K562 (cell line): ENCODE measurements around the gene OCA2. TPM values are rescaled to one million over a fixed set of nuclear protein-coding genes. Genes with fewer than 3 reads are reported as not detected.

Experiments
- ATAC-seq: fragments of 200-7000 bp; cut with Tn5 transposase; 3 replicates; pipeline ENCODE4 v1.9.1; 2020; ENCODE audit warnings: moderate library complexity
- BruUV-seq: library from RNA; stranded (reverse); fragments of 400-500 nt; replicated peaks from 2 replicates; lab custom pipeline; 2021; lab: Mats Ljungman, UMichigan
- CTCF ChIA-PET: fragments of 300-600 bp; formaldehyde crosslinking; extraction: SDS; loops from one replicate; lab custom pipeline; 2021; ENCODE audit warnings: low intra/inter-chr PET ratio; lab: Yijun Ruan, JAX
- POLR2A ChIA-PET: fragments of 300-600, 350-650 bp; sonication (Branson Sonifier 250); formaldehyde crosslinking; extraction: SDS; loops from one replicate; lab custom pipeline; 2021; ENCODE audit warnings: antibody characterized with exemption, inconsistent platforms; lab: Yijun Ruan, JAX
- DNase-seq, 4 experiments: peaks; one replicate each; pipeline versions ENCODE4 v3.0.0 to v3.0.0-alpha.2; 2011 to 2018; ENCODE audit warnings: low spot score in 3 of 4, mixed read lengths in 3 of 4; ENCODE audit errors: extremely low read depth in 1 of 4
- FAIRE-seq: peaks from 2 replicates; lab custom pipeline; 2011; peaks lifted over from hg19 to GRCh38; lab: Jason Lieb, UNC
- H2AFZ ChIP-seq: 2 replicates; pipeline ENCODE4 v1.6.0; 2011; ENCODE audit warnings: low read depth, low read length, control low read depth, inconsistent platforms
- H3K27ac ChIP-seq: fragments of 200-600 bp; 3 replicates; pipeline ENCODE4 v1.8.0; 2011; ENCODE audit warnings: low read depth, mild to moderate bottlenecking, control low read depth, inconsistent platforms, low read length, moderate library complexity, mixed read lengths; ENCODE audit errors: extremely low read depth
- H3K27me3 ChIP-seq, 2 experiments: fragments of 300-600 bp in 1 of 2; 2 replicates in 1 of 2; 3 replicates in 1 of 2; pipeline versions ENCODE4 v1.6.0 to v1.8.0; 2011; ENCODE audit warnings: inconsistent platforms in 2 of 2, low read length in 2 of 2, mild to moderate bottlenecking in 1 of 2, mixed read lengths in 1 of 2, moderate library complexity in 1 of 2; ENCODE audit not compliant: control insufficient read depth in 2 of 2, insufficient read depth in 2 of 2
- H3K36me3 ChIP-seq: fragments of 300-600 bp; 3 replicates; pipeline ENCODE4 v1.8.0; 2011; ENCODE audit warnings: mild to moderate bottlenecking, low read length, inconsistent platforms; ENCODE audit not compliant: control insufficient read depth, insufficient read depth
- H3K4me1 ChIP-seq, 2 experiments: fragments of 200-600 bp in 1 of 2; replicated peaks in 1 of 2; 2 replicates in 1 of 2; 3 replicates in 1 of 2; pipeline versions ENCODE4 v1.5.1 to v1.8.0; 2011; ENCODE audit warnings: inconsistent platforms in 2 of 2, low read length in 2 of 2, mild to moderate bottlenecking in 1 of 2, mixed read lengths in 1 of 2, moderate library complexity in 1 of 2; ENCODE audit not compliant: control insufficient read depth in 2 of 2, insufficient read depth in 2 of 2
- H3K4me2 ChIP-seq: 2 replicates; pipeline ENCODE4 v1.6.1; 2011; ENCODE audit warnings: low read length, control low read depth, inconsistent platforms, mixed read lengths; ENCODE audit not compliant: insufficient read depth
- H3K4me3 ChIP-seq: fragments of 200-600 bp; sonication (generic), shearing (Covaris generic); 2 replicates; pipeline ENCODE4 v1.5.1; 2016; ENCODE audit warnings: control low read depth, inconsistent platforms
- H3K79me2 ChIP-seq: fragments of 200-600 bp; 3 replicates; pipeline ENCODE4 v1.8.0; 2011; ENCODE audit warnings: low read length, inconsistent platforms; ENCODE audit not compliant: control insufficient read depth, insufficient read depth
- H3K9ac ChIP-seq, 2 experiments: 2 replicates each; pipeline versions ENCODE4 v1.6.0 to v1.6.1; 2011; ENCODE audit warnings: low read depth in 2 of 2, low read length in 2 of 2, control low read depth in 1 of 2, inconsistent platforms in 1 of 2, mild to moderate bottlenecking in 1 of 2, mixed read lengths in 1 of 2; ENCODE audit not compliant: insufficient read depth in 1 of 2
- H3K9me1 ChIP-seq: one replicate; pipeline ENCODE4 v1.6.0; 2011; ENCODE audit warnings: inconsistent platforms, mild to moderate bottlenecking, low read length, moderate library complexity; ENCODE audit not compliant: control insufficient read depth, insufficient read depth
- H3K9me3 ChIP-seq: replicated peaks from 2 replicates; pipeline ENCODE4 v1.5.1; 2011; ENCODE audit warnings: low read depth, low read length, inconsistent platforms; ENCODE audit not compliant: control insufficient read depth, insufficient read depth
- H4K20me1 ChIP-seq: replicated peaks from 2 replicates; pipeline ENCODE4 v1.6.1; 2011; ENCODE audit warnings: low read length, inconsistent platforms, mixed read lengths; ENCODE audit not compliant: control insufficient read depth, insufficient read depth
- BMI1 ChIP-seq: fragments of 150-350 bp; IDR thresholded peaks from 2 replicates; pipeline ENCODE4 v1.6.1; 2014; ENCODE audit warnings: low read length
- CREBBP ChIP-seq: IDR thresholded peaks from one replicate; pipeline ENCODE4 v1.6.1; 2012; ENCODE audit warnings: low read depth, mild to moderate bottlenecking, control low read depth, inconsistent platforms, low read length
- ELF4 ChIP-seq: fragments of 450-650 bp; formaldehyde crosslinking; IDR thresholded peaks from 2 replicates; pipeline ENCODE4 v1.4.0; 2022; ENCODE audit warnings: missing genetic modification characterization
- ETV6 ChIP-seq, 3 experiments: fragments of 150-350 bp in 1 of 3; sonication (generic) in 1 of 3; formaldehyde crosslinking in 1 of 3; IDR thresholded peaks; 2 replicates each; pipeline versions ENCODE4 v1.6.1 to v1.8.0; 2014 to 2022; ENCODE audit warnings: borderline replicate concordance in 2 of 3, low read depth in 2 of 3, antibody characterized with exemption in 1 of 3, low read length in 1 of 3, mild to moderate bottlenecking in 1 of 3, missing genetic modification reagents in 1 of 3
- FOXJ3 ChIP-seq: sonication (generic); formaldehyde crosslinking; IDR thresholded peaks from 2 replicates; pipeline ENCODE4 v1.4.0; 2020; ENCODE audit warnings: mild to moderate bottlenecking, missing genetic modification reagents
- GATAD2B ChIP-seq: fragments of 450-650 bp; IDR thresholded peaks from 2 replicates; pipeline ENCODE4 v1.6.1; 2017; ENCODE audit warnings: mild to moderate bottlenecking, borderline replicate concordance
- ILF3 ChIP-seq: fragments of 450-650 bp; IDR thresholded peaks from 2 replicates; pipeline ENCODE4 v1.6.1; 2018; ENCODE audit warnings: antibody characterized with exemption, mild to moderate bottlenecking, moderate library complexity, borderline replicate concordance
- NFATC3 ChIP-seq: fragments of 450-650 bp; IDR thresholded peaks from 2 replicates; pipeline ENCODE4 v1.6.1; 2017; ENCODE audit warnings: mild to moderate bottlenecking
- PCBP2 ChIP-seq: fragments of 200-400 bp; formaldehyde crosslinking; IDR thresholded peaks from 2 replicates; pipeline ENCODE4 v1.6.1; 2018; ENCODE audit warnings: low read length, low read depth, mild to moderate bottlenecking, moderate library complexity; ENCODE audit not compliant: poor library complexity, severe bottlenecking
- TCF3 ChIP-seq: sonication (generic); formaldehyde crosslinking; IDR thresholded peaks from 2 replicates; pipeline ENCODE4 v1.4.0; 2020; ENCODE audit warnings: mild to moderate bottlenecking, missing genetic modification reagents
- TEAD4 ChIP-seq, 2 experiments: sonication (generic) in 1 of 2; formaldehyde crosslinking in 1 of 2; IDR thresholded peaks; 2 replicates each; pipeline versions ENCODE4 v1.6.1 to v1.8.0; 2012 to 2022; ENCODE audit warnings: borderline replicate concordance in 1 of 2, inconsistent platforms in 1 of 2, low read length in 1 of 2, mild to moderate bottlenecking in 1 of 2, missing genetic modification reagents in 1 of 2
- ZFPM2 ChIP-seq: fragments of 250-450 bp; sonication (Bioruptor Pico); IDR thresholded peaks from 2 replicates; pipeline ENCODE4 v1.5.1; 2022; ENCODE audit warnings: mild to moderate bottlenecking
- ZNF354B ChIP-seq: fragments of 250-450 bp; sonication (Bioruptor Pico); IDR thresholded peaks from 2 replicates; pipeline ENCODE4 v1.4.0; 2020
- WGBS: fragments of 100-300 bp; shearing (Covaris generic); methylation state at CpG from one replicate; pipeline ENCODE4 v1.1.6; 2016; ENCODE audit warnings: low coverage, mixed read lengths; ENCODE audit not compliant: insufficient coverage; ENCODE audit errors: missing lambda C conversion rate; 5-methylcytosine and 5-hydroxymethylcytosine counted together
- in situ Hi-C: fragments of 300-500 bp; cut with MboI; formaldehyde crosslinking; loops from 4 replicates; pipeline ENCODE4 v1.15.0; 2018; ENCODE audit warnings: inconsistent platforms, mixed read lengths
- intact Hi-C: fragments of 100-400 bp; cut with micrococcal nuclease; formaldehyde crosslinking; loops from 2 replicates; pipeline ENCODE4 v1.14.2; 2022
- polyA plus RNA-seq, 8 experiments: library from polyadenylated mRNA; depleted of rRNA in 4 of 8; stranded (reverse) in 5 of 8; unstranded in 3 of 8; fragments of >200 nt; fragmentation: Nextera tagmentation in 2 of 8; fragmentation: Illumina TruSeq in 1 of 8; extraction: Ambion mirVana in 2 of 8; extraction: Trizol in 1 of 8; gene quantifications; 2 replicates each; pipeline versions ENCODE4 v1.2.1 to v1.2.3, GENCODE V29; 2011 to 2014; ENCODE audit warnings: inconsistent platforms in 1 of 8, missing spikeins in 1 of 8
- total RNA-seq, 7 experiments: library from RNA; depleted of rRNA in 6 of 7; stranded (reverse); fragments of >200 nt in 6 of 7; fragmentation: Illumina TruSeq in 2 of 7; extraction: Trizol in 2 of 7; gene quantifications; 2 replicates each; pipeline versions ENCODE4 v1.2.1 to v1.2.3, GENCODE V29; 2011 to 2021; ENCODE audit warnings: low replicate concordance in 1 of 7
- TF ChIP-seq, protein P1 (sequence below): fragments of 450-650 bp; formaldehyde crosslinking; IDR thresholded peaks from 2 replicates; pipeline ENCODE4 v1.4.0; 2020; ENCODE audit warnings: mild to moderate bottlenecking, moderate library complexity
- TF ChIP-seq, protein P2 (sequence below): IDR thresholded peaks from 2 replicates; pipeline ENCODE4 v1.6.1; 2011; ENCODE audit warnings: borderline replicate concordance, low read depth, mild to moderate bottlenecking, moderate library complexity, low read length; ENCODE audit not compliant: insufficient read depth, poor library complexity, severe bottlenecking
- TF ChIP-seq, protein P3 (sequence below): IDR thresholded peaks from 2 replicates; pipeline ENCODE4 v1.6.1; 2012; ENCODE audit warnings: low read depth, low read length, improper control_type of control experiment, borderline replicate concordance

Gene OCA2
- total and polyA plus RNA-seq, 9 of the 15 experiments (the other 6 are each of a cell fraction or from before 2014, with no cell fraction given), result 0.07 to 0.59 (median 0.17) TPM; not detected in 1

DNA sequence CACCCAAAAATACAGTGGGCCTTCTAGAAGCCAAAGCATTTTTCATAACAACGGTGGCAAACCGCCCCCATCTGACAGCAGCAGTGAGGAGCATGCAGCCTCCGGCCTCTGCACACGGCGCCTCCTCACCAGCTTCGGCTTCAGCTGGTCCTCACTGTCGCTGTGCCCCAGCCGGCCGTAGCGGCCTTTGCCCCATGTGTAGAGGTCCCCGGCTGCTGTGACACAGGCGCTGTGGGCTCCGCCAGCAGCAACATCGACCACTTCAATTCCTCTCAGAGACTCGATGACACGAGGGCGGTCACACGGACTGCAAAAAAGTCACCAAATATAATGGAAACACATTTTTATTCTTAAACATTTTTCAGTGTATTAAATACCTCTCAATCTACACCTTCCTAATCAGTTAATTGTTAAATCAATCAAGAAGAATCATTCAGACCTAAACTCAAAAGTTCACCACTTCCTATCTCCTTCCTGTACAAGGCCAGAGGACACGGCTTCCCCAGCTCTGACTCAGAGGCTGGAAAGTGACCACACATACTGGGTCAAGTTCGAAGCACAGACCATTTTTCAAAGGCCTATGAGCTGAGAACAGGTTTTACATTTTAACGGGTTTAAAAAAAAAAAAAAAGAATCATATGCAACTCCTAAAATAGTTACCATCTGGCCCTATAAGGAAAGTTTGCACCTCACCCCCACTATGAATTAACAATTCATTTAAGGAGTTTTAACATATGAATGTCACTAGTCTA is 33.6 kb upstream of the OCA2 start:
- no peaks in the 10 kb centered on the region; the same call in 1 of the 2 replicates for H4K20me1 ChIP-seq
- H2AFZ ChIP-seq, result no peak overlapping the region
- no peak overlapping the region for H3K27ac ChIP-seq
- intact Hi-C loops, result no loop called here
- H3K79me2 ChIP-seq, result no peaks in the 10 kb centered on the region; the same call in 2 of the 3 replicates
- FAIRE-seq (no peak), ATAC-seq (no peak), DNase-seq (no peak)
- no peak overlapping the region for H3K4me2 ChIP-seq
- BruUV-seq, result no TSS peak
- H3K4me1 ChIP-seq, result no peaks in the 10 kb centered on the region
- POLR2A ChIA-PET, result no interaction called here
- H3K27me3 ChIP-seq, result no peaks in the 10 kb centered on the region
- H3K4me3 ChIP-seq, result no peak overlapping the region
- CTCF ChIA-PET, result no interaction called here
- WGBS, result 83% methylated on average over 14 of the region's 21 CpGs
- H3K36me3 ChIP-seq, result peaks cover 74% of the 10 kb centered on the region
- H3K9ac ChIP-seq, result peak overlapping the region in 1 of 2 experiments; percentile 35; a peak in 1 of 4 replicates
- H3K9me1 ChIP-seq, result no peaks in the 10 kb centered on the region
- in situ Hi-C loops, result no loop called here
- no peaks in the 10 kb centered on the region for H3K9me3 ChIP-seq
- TF ChIP-seq ZNF354B, result no peak
- TF ChIP-seq, protein P1, sequence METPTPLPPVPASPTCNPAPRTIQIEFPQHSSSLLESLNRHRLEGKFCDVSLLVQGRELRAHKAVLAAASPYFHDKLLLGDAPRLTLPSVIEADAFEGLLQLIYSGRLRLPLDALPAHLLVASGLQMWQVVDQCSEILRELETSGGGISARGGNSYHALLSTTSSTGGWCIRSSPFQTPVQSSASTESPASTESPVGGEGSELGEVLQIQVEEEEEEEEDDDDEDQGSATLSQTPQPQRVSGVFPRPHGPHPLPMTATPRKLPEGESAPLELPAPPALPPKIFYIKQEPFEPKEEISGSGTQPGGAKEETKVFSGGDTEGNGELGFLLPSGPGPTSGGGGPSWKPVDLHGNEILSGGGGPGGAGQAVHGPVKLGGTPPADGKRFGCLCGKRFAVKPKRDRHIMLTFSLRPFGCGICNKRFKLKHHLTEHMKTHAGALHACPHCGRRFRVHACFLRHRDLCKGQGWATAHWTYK (CRISPR knock-in tag), result no peak
- no peak for TF ChIP-seq CREBBP
- no peak for TF ChIP-seq TCF3
- no peak for TF ChIP-seq TEAD4 (IDR thresholded peaks at IDR 0.05; ENCODE audit: low read length)
- TF ChIP-seq TEAD4 (CRISPR knock-in tag; IDR thresholded peaks at IDR 0.05; ENCODE audit: borderline replicate concordance), result no peak
- no peak for TF ChIP-seq PCBP2
- no peak for TF ChIP-seq ZFPM2
- TF ChIP-seq, protein P2, sequence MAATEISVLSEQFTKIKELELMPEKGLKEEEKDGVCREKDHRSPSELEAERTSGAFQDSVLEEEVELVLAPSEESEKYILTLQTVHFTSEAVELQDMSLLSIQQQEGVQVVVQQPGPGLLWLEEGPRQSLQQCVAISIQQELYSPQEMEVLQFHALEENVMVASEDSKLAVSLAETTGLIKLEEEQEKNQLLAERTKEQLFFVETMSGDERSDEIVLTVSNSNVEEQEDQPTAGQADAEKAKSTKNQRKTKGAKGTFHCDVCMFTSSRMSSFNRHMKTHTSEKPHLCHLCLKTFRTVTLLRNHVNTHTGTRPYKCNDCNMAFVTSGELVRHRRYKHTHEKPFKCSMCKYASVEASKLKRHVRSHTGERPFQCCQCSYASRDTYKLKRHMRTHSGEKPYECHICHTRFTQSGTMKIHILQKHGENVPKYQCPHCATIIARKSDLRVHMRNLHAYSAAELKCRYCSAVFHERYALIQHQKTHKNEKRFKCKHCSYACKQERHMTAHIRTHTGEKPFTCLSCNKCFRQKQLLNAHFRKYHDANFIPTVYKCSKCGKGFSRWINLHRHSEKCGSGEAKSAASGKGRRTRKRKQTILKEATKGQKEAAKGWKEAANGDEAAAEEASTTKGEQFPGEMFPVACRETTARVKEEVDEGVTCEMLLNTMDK, result no peak
- TF ChIP-seq, protein P3, sequence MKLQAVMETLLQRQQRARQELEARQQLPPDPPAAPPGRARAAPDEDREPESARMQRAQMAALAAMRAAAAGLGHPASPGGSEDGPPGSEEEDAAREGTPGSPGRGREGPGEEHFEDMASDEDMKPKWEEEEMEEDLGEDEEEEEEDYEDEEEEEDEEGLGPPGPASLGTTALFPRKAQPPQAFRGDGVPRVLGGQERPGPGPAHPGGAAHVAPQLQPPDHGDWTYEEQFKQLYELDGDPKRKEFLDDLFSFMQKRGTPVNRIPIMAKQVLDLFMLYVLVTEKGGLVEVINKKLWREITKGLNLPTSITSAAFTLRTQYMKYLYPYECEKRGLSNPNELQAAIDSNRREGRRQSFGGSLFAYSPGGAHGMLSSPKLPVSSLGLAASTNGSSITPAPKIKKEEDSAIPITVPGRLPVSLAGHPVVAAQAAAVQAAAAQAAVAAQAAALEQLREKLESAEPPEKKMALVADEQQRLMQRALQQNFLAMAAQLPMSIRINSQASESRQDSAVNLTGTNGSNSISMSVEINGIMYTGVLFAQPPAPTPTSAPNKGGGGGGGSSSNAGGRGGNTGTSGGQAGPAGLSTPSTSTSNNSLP, result no peak
- no peak for TF ChIP-seq NFATC3
- TF ChIP-seq BMI1, result no peak
- no peak for TF ChIP-seq ETV6 (IDR thresholded peaks at IDR 0.05; ENCODE audit: borderline replicate concordance in 1 of 2, low read depth in 2 of 2, low read length in 1 of 2)
- no peak for TF ChIP-seq ETV6 (CRISPR knock-in tag; IDR thresholded peaks at IDR 0.05; ENCODE audit: borderline replicate concordance)
- no peak for TF ChIP-seq GATAD2B
- no peak for TF ChIP-seq FOXJ3
- no peak for TF ChIP-seq ILF3
- TF ChIP-seq ELF4 (CRISPR knock-in tag), result no peak
